HAP-1 (cell line): ENCODE data around the gene RRAGD.

Experiments
- DNase-seq, 2 experiments: peaks; one replicate each; pipeline ENCODE4 v3.0.0-alpha.2; 2016 to 2020; ENCODE audit warnings: low spot score in 2 of 2
- H3K27me3 ChIP-seq: fragments of 250-450 bp; sonication (Bioruptor Pico); 2 replicates; pipeline ENCODE4 v1.5.1; 2020; ENCODE audit warnings: low read depth, mild to moderate bottlenecking, moderate library complexity
- H3K36me3 ChIP-seq: fragments of 250-450 bp; sonication (Bioruptor Pico); replicated peaks from 2 replicates; pipeline ENCODE4 v1.5.1; 2020; ENCODE audit warnings: mild to moderate bottlenecking
- H3K4me1 ChIP-seq: fragments of 250-450 bp; sonication (Bioruptor Pico); 2 replicates; pipeline ENCODE4 v1.5.1; 2020; ENCODE audit warnings: mild to moderate bottlenecking
- H3K4me3 ChIP-seq: fragments of 250-450 bp; sonication (Bioruptor Pico); 2 replicates; pipeline ENCODE4 v1.5.1; 2020; ENCODE audit warnings: mild to moderate bottlenecking, moderate library complexity
- H3K9me3 ChIP-seq: fragments of 250-450 bp; sonication (Bioruptor Pico); 2 replicates; pipeline ENCODE4 v1.5.1; 2020; ENCODE audit warnings: mild to moderate bottlenecking, moderate library complexity
- in situ Hi-C: fragments of 300-500 bp; cut with MboI; formaldehyde crosslinking; loops from 3 replicates; pipeline ENCODE4 v1.14.3; 2020; ENCODE audit warnings: low sequenced_read_pairs, inconsistent platforms, mixed read lengths

Gene RRAGD

DNA sequence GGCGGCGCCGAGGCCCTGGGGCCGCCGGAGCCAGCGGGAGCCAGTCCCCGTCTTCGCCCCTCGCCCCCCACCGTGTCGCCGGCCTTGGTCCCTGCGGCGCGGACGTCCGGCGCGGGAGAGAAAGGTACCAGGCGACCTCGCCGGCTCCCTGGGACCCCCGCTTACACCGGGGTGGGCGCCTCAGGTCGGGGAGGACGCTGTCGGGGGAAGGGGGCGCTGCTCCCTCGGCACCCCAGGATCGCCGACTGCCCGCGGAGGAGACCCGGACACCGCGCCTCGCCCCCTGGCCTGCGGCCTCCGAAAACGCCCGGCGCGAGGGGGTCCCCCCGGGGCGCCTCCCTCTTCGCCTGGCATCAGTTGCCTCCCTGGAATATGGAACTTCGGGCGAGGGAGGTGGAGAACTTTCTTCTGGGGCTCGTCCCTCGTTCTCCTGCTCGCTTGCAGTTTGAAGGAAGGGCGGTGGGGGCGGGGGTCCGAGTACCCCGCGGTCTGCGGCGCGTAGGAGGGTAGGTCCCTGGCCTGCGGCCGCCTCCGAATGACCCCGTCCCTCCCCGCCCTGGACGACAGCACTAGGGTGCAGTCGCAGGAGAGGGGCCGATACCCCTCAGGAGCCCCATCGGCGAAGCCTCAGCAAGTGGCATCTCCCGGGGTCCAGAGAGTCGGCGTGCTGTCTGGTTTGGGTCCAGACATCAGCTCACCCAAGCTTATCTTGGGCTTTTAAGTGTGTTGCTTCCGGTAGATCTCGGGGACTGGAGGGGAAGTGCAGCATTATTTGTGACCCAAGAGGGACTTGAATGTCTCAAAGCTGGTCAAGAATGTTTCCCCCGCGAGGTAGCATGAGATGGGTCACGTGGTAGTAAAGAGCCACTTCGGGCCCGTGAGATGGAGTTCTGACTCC is 21.4 kb upstream of the RRAGD start:
- Histone ChIP-seq H3K9me3 (no peaks in the 10 kb centered on the region), H3K36me3 (no peaks in the 10 kb centered on the region), H3K4me1 (peaks cover 29% of the 10 kb centered on the region), H3K27me3 (no peaks in the 10 kb centered on the region), H3K4me3 (peak overlapping the region; percentile 55)
- in situ Hi-C loops = loop anchor here (5.0 kb wide), 1 partner anchor 179 kb away; no protein-coding TSS in a partner anchor
- DNase-seq = peak; percentile 69 to 75

DNA sequence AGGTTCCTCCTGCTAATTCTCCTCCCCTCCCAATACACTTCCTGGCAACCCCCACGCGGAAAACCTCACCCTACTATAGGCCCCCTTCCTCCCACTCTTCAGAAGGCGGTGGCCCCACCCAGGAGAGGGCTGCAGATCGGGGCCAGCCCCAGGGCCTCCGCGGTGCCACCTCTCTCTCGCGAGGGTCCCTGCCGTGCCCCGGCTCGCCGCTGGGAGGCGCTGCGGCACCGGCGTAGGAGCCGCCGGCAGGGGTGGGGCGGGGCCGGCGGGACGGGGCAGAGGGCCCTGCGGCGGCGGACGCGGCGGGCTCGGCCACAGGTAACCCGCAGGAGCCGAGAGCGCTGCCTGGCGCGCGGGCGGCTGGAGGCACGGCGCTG is 20.8 kb upstream of the RRAGD start, which contains the start of gene ANKRD6:
Gene ANKRD6 (plus strand): TSS at position 278 of the 377 bp plus-strand sequence. CDS start 133,825 bp downstream, outside the sequence.
- peaks cover 29% of the 10 kb centered on the region for H3K4me1 ChIP-seq
- H3K27me3 ChIP-seq = no peaks in the 10 kb centered on the region
- H3K9me3 ChIP-seq = no peaks in the 10 kb centered on the region
- in situ Hi-C loops = loop anchor here (5.0 kb wide), 1 partner anchor 179 kb away; no protein-coding TSS in a partner anchor
- peak; percentile 77 to 88 for DNase-seq
- peak within 1 kb of the TSS; percentile 55 for H3K4me3 ChIP-seq
- no peaks in the 10 kb centered on the region for H3K36me3 ChIP-seq

- H3K9me3 ChIP-seq = no peaks in the 10 kb centered on the region
- H3K4me1 ChIP-seq = peaks cover 17% of the 10 kb centered on the region
- no peak overlapping the region for H3K4me3 ChIP-seq
- no peaks in the 10 kb centered on the region for H3K27me3 ChIP-seq
- in situ Hi-C loops = loop anchor here (5.0 kb wide), 1 partner anchor 182 kb away; no protein-coding TSS in a partner anchor
- peak in 1 of 2 experiments; percentile 33 for DNase-seq
- no peaks in the 10 kb centered on the region for H3K36me3 ChIP-seq
These were observed 18.3 kb upstream of the RRAGD start for GRCh38 chr6:89430201-89430962.

DNA sequence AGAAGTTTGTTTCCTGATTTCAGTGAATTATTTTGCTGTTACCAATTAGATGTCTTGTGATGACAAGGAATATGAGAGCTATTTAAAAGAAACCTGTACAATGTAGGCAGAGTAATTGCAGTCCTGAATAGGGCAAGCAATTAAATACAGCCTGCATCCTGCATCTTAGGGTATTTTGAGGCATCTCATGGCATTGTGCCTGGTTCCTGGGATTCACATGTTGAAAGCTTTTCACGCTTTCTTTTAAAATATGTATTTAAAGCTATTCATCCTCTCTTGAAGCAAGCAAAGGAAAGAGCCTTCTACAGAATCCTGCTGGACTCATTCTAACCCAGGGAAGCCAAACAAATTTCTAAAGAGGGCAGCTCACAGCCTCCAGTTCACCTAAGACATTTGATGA is 4.7 kb upstream of the RRAGD start:
- Histone ChIP-seq H3K36me3 (no peaks in the 10 kb centered on the region), H3K9me3 (no peaks in the 10 kb centered on the region), H3K27me3 (no peaks in the 10 kb centered on the region), H3K4me1 (peaks cover 17% of the 10 kb centered on the region), H3K4me3 (no peak overlapping the region)
- DNase-seq = no peak
- in situ Hi-C loops = no loop called here

DNA sequence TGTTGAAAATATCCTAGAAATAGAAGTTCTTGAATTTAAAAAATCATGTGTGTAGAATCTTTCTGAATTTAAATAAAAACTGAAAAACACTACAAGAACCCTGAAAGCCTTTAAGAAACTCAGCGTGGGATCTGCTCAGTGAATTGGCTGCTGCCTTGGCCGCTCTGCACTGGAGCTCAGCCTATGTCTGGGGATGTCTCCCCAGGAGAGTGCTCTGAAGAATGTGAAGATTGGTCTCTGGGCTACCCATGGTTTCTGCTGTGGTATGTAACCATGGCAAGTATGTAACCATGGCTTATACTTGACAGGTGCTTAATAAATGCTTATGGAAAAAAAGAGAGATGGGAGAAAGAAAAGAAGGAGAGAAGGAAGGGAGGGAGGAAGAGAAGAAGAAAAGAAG is 3.1 kb upstream of the RRAGD start:
- in situ Hi-C loops = no loop called here
- no peak for DNase-seq
- no peaks in the 10 kb centered on the region for H3K27me3 ChIP-seq
- H3K4me3 ChIP-seq = no peak overlapping the region
- H3K9me3 ChIP-seq = no peaks in the 10 kb centered on the region
- H3K4me1 ChIP-seq = peaks cover 17% of the 10 kb centered on the region
- H3K36me3 ChIP-seq = no peaks in the 10 kb centered on the region

- H3K4me1 ChIP-seq = peaks cover 25% of the 10 kb centered on the region
- DNase-seq = no peak
- no peaks in the 10 kb centered on the region for H3K27me3 ChIP-seq
- no peaks in the 10 kb centered on the region for H3K36me3 ChIP-seq
- no peaks in the 10 kb centered on the region for H3K9me3 ChIP-seq
- H3K4me3 ChIP-seq = no peak overlapping the region
- in situ Hi-C loops = no loop called here
These were observed 2.1 kb upstream of the RRAGD start for GRCh38 chr6:89414215-89414614.

DNA sequence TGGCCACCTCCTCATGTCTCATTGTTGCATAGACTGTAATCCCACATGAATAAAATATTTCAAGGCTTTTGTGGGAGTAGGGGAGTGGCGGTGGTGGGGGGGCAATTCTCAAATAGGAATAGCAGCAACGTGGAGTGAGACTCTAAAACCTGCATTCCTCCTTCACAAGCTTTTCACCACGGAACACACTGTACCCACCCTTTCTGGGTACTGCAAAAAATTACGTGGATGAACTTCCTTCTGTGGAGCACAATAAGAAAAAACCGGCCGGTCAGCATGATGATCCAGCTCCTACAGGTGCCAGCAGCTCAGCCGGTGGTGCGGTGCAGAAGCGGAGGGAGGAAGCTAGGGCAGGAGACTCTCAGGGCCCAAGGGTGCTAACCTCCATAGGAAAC is 930 bp upstream of the RRAGD start:
- Histone ChIP-seq H3K4me1 (peaks cover 29% of the 10 kb centered on the region), H3K4me3 (peak overlapping the region; percentile 72), H3K27me3 (no peaks in the 10 kb centered on the region), H3K9me3 (no peaks in the 10 kb centered on the region), H3K36me3 (no peaks in the 10 kb centered on the region)
- DNase-seq = peak in 1 of 2 experiments; percentile 67
- in situ Hi-C loops = no loop called here

GRCh38 chr6:89411145-89412070 is 665 bp downstream of the RRAGD start:
- H3K27me3 ChIP-seq = no peaks in the 10 kb centered on the region
- peaks cover 32% of the 10 kb centered on the region for H3K4me1 ChIP-seq
- H3K9me3 ChIP-seq = no peaks in the 10 kb centered on the region
- DNase-seq = peak; percentile 26 to 58
- in situ Hi-C loops = no loop called here
- peak overlapping the region; percentile 72 for H3K4me3 ChIP-seq
- no peaks in the 10 kb centered on the region; the same call in 1 of the 2 replicates for H3K36me3 ChIP-seq

GRCh38 chr6:89410788-89411144 is 1.3 kb downstream of the RRAGD start:
- H3K27me3 ChIP-seq = no peaks in the 10 kb centered on the region
- H3K4me1 ChIP-seq = peaks cover 33% of the 10 kb centered on the region
- H3K9me3 ChIP-seq = no peaks in the 10 kb centered on the region
- peak overlapping the region; percentile 72 for H3K4me3 ChIP-seq
- no peaks in the 10 kb centered on the region; the same call in 1 of the 2 replicates for H3K36me3 ChIP-seq
- DNase-seq = peak in 1 of 2 experiments; percentile 32
- in situ Hi-C loops = no loop called here

DNA sequence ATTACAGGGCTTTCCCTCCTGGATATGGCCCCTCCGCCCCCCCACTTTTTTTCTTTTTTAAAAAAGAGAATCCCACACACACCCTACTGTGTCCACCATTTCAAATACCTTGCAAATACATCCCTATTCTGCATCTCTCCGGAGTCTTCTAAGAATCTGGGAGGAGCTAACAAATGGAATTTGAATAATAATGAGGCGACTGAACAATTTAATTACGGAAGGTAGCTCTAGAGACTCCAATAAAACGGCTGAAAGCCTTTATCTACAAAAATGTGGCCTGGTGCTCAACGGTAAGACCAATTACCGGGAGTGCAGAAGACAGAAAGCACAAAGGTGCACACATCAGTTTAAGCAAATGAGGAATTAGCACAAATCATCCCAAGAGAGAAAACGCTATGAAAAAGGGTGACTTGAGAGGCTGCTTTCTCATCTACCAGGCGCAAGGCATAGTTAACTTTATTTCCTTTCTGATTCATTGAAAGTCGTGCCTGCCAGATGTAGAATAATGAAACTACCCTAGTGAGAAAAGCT is 1.8 kb downstream of the RRAGD start:
- in situ Hi-C loops = no loop called here
- DNase-seq = peak; percentile 66 to 97
- H3K9me3 ChIP-seq = no peaks in the 10 kb centered on the region
- H3K4me1 ChIP-seq = peaks cover 36% of the 10 kb centered on the region
- H3K4me3 ChIP-seq = peak overlapping the region; percentile 72
- H3K27me3 ChIP-seq = no peaks in the 10 kb centered on the region
- no peaks in the 10 kb centered on the region; the same call in 1 of the 2 replicates for H3K36me3 ChIP-seq

GRCh38 chr6:89409461-89410035 is 2.5 kb downstream of the RRAGD start:
- peaks cover 36% of the 10 kb centered on the region for H3K4me1 ChIP-seq
- no peaks in the 10 kb centered on the region for H3K9me3 ChIP-seq
- H3K27me3 ChIP-seq = no peaks in the 10 kb centered on the region
- H3K36me3 ChIP-seq = no peaks in the 10 kb centered on the region; the same call in 1 of the 2 replicates
- DNase-seq = peak in 1 of 2 experiments; percentile 28
- in situ Hi-C loops = no loop called here
- H3K4me3 ChIP-seq = peak overlapping the region; percentile 72

DNA sequence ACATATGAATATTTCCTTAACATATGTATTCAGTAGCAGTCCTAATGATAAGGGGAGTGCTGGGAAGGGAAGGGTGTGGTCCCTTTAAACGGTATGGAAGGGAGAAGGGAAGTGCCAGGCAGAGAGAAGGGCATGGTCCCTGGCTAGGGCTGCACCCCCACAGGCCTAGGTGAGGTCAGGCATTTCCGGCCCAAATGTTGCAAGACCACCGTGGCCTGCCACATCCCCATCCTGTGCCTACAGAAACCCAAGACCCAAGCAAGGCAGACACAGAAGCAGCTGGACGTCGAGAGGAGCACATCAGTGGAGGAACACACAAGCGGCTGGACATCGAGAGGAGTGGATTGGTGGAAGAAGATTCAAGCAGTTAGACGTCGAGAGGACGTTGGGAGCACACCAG is 5.9 kb downstream of the RRAGD start:
- in situ Hi-C loops = no loop called here
- Histone ChIP-seq H3K4me1 (peaks cover 25% of the 10 kb centered on the region), H3K36me3 (no peaks in the 10 kb centered on the region; the same call in 1 of the 2 replicates), H3K9me3 (no peaks in the 10 kb centered on the region), H3K27me3 (no peaks in the 10 kb centered on the region), H3K4me3 (no peak overlapping the region)
- no peak for DNase-seq
